Skeletal muscle tissue (tissue), 4 donors: ENCODE measurements around the gene CSTPP1. TPM values are rescaled to one million over a fixed set of nuclear protein-coding genes. Genes with fewer than 3 reads are reported as not detected.
"Not testable (repeated sequence)": the region's sequence is repeated elsewhere in the genome, so short reads cannot be mapped to it uniquely, and the experiment has no call there.

Experiments
- H3K27ac ChIP-seq: one replicate; pipeline ENCODE4 v1.7.0; 2013; ENCODE audit warnings: mild to moderate bottlenecking, low read depth, low read length, inconsistent platforms
- H3K27me3 ChIP-seq, 3 donors: one replicate each; pipeline ENCODE4 v1.7.0; 2013; ENCODE audit warnings: low read length in 3 of 3; ENCODE audit not compliant: control insufficient read depth in 3 of 3, insufficient read depth in 3 of 3
- H3K36me3 ChIP-seq, 3 donors: one replicate each; pipeline ENCODE4 v1.7.0; 2013; ENCODE audit warnings: low read length in 3 of 3; ENCODE audit not compliant: control insufficient read depth in 3 of 3, insufficient read depth in 3 of 3
- H3K4me1 ChIP-seq, 3 donors: one replicate each; pipeline ENCODE4 v1.7.0; 2013; ENCODE audit warnings: low read length in 3 of 3, mild to moderate bottlenecking in 3 of 3; ENCODE audit not compliant: control insufficient read depth in 3 of 3, insufficient read depth in 3 of 3
- H3K4me3 ChIP-seq, 3 donors: one replicate each; pipeline ENCODE4 v1.7.0; 2013; ENCODE audit warnings: low read length in 3 of 3
- H3K9ac ChIP-seq, 3 donors: one replicate each; pipeline ENCODE4 v1.7.0; 2013; ENCODE audit warnings: low read length in 3 of 3, mild to moderate bottlenecking in 3 of 3, moderate library complexity in 2 of 3, low read depth in 1 of 3
- H3K9me3 ChIP-seq, 3 donors: one replicate each; pipeline ENCODE4 v1.7.0; 2013; ENCODE audit warnings: low read length in 3 of 3; ENCODE audit not compliant: control insufficient read depth in 3 of 3
- total RNA-seq: library from RNA; depleted of rRNA; stranded (reverse); fragments of >200 nt; gene quantifications from one replicate; pipeline ENCODE4 v1.2.3, GENCODE V29; 2014
- donor health status: Osteomylitis.

CSTPP1 gene
- total RNA-seq, 1 donor from 2014 or later, result 16.7 TPM

- no peaks in the 10 kb centered on the region for H3K9me3 ChIP-seq
- no peak overlapping the region for H3K9ac ChIP-seq
- H3K27me3 ChIP-seq, result no peaks in the 10 kb centered on the region
- H3K4me3 ChIP-seq, result no peak overlapping the region
- no peaks in the 10 kb centered on the region for H3K36me3 ChIP-seq
- H3K4me1 ChIP-seq, result no peaks in the 10 kb centered on the region
- H3K27ac ChIP-seq, result no peak overlapping the region
Measured at GRCh38 chr11:46948378-46949131, 12.0 kb downstream of the CSTPP1 start.

DNA sequence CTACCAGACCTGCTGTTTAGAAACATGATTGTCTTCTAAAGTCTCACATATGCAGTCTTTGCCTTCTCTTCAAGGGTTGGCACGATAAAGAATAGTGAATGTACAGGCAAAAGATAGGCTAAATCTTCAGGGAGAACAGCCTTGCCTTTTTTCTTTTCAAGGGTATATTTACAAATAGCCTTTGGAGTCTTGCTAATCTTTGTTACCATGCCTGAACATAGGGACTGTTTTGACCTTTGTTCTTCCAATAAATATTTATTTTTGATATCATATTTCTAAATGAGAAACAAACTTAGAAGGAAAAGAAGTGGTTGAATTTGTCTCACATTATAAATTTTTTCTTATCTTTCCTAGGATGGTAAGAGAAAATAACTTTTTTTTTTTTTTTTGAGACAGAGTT, 12.7 kb downstream of the CSTPP1 start:
- Histone ChIP-seq H3K4me3 (no peak overlapping the region), H3K27ac (no peak overlapping the region), H3K4me1 (no peaks in the 10 kb centered on the region), H3K9ac (no peak overlapping the region), H3K36me3 (no peaks in the 10 kb centered on the region), H3K27me3 (no peaks in the 10 kb centered on the region), H3K9me3 (no peaks in the 10 kb centered on the region)

DNA sequence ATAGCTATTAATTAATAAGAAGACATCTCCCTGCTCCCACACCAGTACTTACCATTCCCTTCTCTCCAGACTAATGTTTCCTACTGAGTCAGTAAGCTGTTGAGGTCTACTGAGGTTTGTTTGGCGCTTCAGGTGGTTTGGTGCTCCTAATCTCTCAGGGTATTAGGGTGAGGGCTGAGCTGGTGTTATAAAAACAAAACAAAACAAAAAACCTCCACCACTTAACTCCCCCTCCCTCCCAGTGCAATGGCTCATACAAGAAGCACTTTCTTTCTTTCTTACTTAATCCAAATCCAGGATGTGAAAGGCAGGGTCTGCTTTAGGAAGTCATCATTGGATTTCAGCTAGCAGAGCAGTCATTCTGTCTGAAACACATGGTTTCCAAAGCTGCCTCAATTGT, 15.3 kb downstream of the CSTPP1 start:
- Histone ChIP-seq H3K9ac (no peak overlapping the region), H3K4me3 (no peak overlapping the region), H3K4me1 (no peaks in the 10 kb centered on the region), H3K27ac (no peak overlapping the region), H3K9me3 (no peaks in the 10 kb centered on the region), H3K27me3 (no peaks in the 10 kb centered on the region), H3K36me3 (no peaks in the 10 kb centered on the region)

- Histone ChIP-seq H3K4me3 (no peak overlapping the region), H3K4me1 (no peaks in the 10 kb centered on the region), H3K9me3 (no peaks in the 10 kb centered on the region), H3K36me3 (no peaks in the 10 kb centered on the region), H3K9ac (no peak overlapping the region), H3K27me3 (no peaks in the 10 kb centered on the region), H3K27ac (no peak overlapping the region)
Measured at GRCh38 chr11:46952553-46952952, 16.0 kb downstream of the CSTPP1 start.

GRCh38 chr11:46953093-46953492, 16.5 kb downstream of the CSTPP1 start:
- no peaks in the 10 kb centered on the region for H3K36me3 ChIP-seq
- no peak overlapping the region for H3K27ac ChIP-seq
- no peak overlapping the region for H3K4me3 ChIP-seq
- no peak overlapping the region for H3K9ac ChIP-seq
- H3K9me3 ChIP-seq, result no peaks in the 10 kb centered on the region
- no peaks in the 10 kb centered on the region for H3K4me1 ChIP-seq
- H3K27me3 ChIP-seq, result no peaks in the 10 kb centered on the region

DNA sequence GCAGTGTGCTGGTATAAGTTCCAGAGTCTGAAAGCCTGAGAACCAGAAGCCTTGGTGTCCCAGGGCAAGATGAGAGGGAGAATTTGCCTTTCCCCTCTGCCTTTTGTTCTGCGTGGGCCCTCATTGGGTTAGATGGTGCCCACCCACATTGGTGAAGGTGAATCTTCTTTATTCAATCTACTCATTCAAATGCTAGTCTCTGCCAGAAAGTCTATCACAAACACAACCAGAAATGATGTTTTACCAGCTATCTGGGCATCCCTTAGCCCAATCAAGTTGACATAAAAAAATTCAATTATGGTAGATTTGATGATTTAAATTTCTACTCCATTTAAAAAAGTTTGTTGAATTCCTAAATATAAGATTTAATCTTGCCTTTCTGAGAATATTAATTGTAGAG, 22.2 kb downstream of the CSTPP1 start:
- Histone ChIP-seq H3K27ac (no peak overlapping the region), H3K36me3 (no peaks in the 10 kb centered on the region), H3K9ac (no peak overlapping the region)

GRCh38 chr11:46961041-46961440, 24.5 kb downstream of the CSTPP1 start:
- no peak overlapping the region for H3K9ac ChIP-seq

More for the DNA sequence above, 22.2 kb downstream of the CSTPP1 start:
- H3K4me3 ChIP-seq, result no peak overlapping the region
- no peaks in the 10 kb centered on the region for H3K27me3 ChIP-seq
- no peaks in the 10 kb centered on the region for H3K4me1 ChIP-seq
- no peaks in the 10 kb centered on the region for H3K9me3 ChIP-seq

DNA sequence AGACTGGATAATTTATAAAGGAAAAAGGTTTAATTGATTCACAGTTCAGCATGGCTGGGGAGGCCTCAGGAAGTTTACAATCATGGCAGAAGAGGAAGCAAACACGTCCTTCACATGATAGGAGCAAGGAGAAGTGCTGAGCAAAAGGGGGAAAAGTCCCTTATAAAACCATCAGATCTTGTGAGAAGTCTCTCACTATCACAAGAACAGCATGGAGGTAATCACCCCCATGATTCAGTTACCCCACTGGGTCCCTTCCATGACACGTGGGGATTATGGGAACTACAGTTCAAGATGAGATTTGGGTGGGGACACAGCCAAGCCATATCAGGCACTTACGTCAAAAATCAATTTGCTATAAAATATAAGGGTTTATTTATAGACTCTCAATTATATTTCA, 25.3 kb downstream of the CSTPP1 start:
- H3K9ac ChIP-seq, H3K9me3 ChIP-seq, H3K4me3 ChIP-seq, H3K27me3 ChIP-seq, H3K4me1 ChIP-seq, H3K27ac ChIP-seq, H3K36me3 ChIP-seq: not testable (repeated sequence)

More at GRCh38 chr11:46961041-46961440, 24.5 kb downstream of the CSTPP1 start:
- H3K4me1 ChIP-seq, result no peaks in the 10 kb centered on the region
- no peak overlapping the region for H3K4me3 ChIP-seq
- no peaks in the 10 kb centered on the region for H3K9me3 ChIP-seq
- no peak overlapping the region for H3K27ac ChIP-seq
- no peaks in the 10 kb centered on the region for H3K27me3 ChIP-seq
- H3K36me3 ChIP-seq, result no peaks in the 10 kb centered on the region

DNA sequence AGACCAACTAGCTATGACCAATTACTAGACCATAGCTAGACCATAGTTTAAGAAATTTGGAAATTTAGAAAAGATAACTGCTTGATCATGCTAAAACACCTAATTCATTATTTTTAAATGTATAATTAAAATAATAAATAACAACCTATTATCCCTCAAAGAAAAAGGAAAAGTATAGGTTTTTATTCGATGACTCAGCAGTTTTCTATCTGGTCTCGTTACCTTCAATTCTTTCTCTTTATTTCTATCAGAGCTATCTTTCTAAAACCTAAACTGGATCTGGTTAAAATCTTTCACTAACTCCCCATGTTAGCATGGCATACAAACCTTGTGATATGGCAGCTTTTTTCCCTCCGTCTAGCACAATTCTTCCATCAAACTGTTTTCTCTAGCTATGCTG, 27.3 kb downstream of the CSTPP1 start:
- H3K27me3 ChIP-seq, result no peaks in the 10 kb centered on the region
- no peak overlapping the region for H3K27ac ChIP-seq
- H3K4me3 ChIP-seq, result no peak overlapping the region
- no peaks in the 10 kb centered on the region for H3K36me3 ChIP-seq
- no peaks in the 10 kb centered on the region for H3K9me3 ChIP-seq
- H3K9ac ChIP-seq, result no peak overlapping the region
- no peaks in the 10 kb centered on the region for H3K4me1 ChIP-seq

DNA sequence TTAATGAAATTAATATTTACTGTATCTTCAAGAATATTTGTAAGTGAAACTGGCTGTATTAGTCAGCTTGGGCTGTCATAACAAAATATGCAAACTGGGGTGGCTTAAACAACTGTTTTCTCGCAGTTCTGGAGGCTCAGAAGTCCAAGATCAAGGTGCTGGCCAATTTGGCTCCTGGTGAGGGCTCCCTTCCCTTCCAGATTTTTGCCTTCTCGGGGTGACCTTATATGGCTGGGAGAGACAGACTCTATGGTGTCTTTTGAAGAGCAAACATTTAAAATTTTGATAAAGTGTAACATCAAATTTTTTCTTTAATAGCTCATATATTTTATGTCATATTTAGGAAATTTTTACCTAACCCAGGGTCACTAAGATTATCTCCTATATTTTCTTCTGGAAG, 30.2 kb downstream of the CSTPP1 start:
- Histone ChIP-seq H3K9ac (no peak overlapping the region), H3K4me1 (no peaks in the 10 kb centered on the region), H3K27me3 (no peaks in the 10 kb centered on the region), H3K27ac (no peak overlapping the region), H3K9me3 (no peaks in the 10 kb centered on the region), H3K36me3 (no peaks in the 10 kb centered on the region), H3K4me3 (no peak overlapping the region)
